ENCODE measurements around the gene PERM1. TPM values are rescaled to one million over a fixed set of nuclear protein-coding genes. Genes with fewer than 3 reads are reported as not detected.

PERM1 gene
- total RNA-seq, 1 experiment from 2014 or later: 0.47 TPM

- Histone ChIP-seq H3K9me2 (replicated peaks; ENCODE audit: low read length) (no peaks in the 10 kb centered on the region), H3K9me3 (ENCODE audit: low read length) (no peaks in the 10 kb centered on the region), H3K4me2 (ENCODE audit: low read length) (no peak overlapping the region), H3K4me1 (ENCODE audit: insufficient read depth, low read length) (peaks cover 9% of the 10 kb centered on the region), H3K36me3 (ENCODE audit: low read depth, low read length) (no peaks in the 10 kb centered on the region), H3K4me3 (ENCODE audit: low read length) (no peak overlapping the region), H3K79me2 (ENCODE audit: low read length) (no peaks in the 10 kb centered on the region), H3F3A (ENCODE audit: low read length, unreplicated experiment) (no peaks in the 10 kb centered on the region), H2AFZ (ENCODE audit: low read length) (no peak overlapping the region), H4K20me1 (ENCODE audit: low read length) (no peaks in the 10 kb centered on the region), H3K9ac (ENCODE audit: low read length) (no peak overlapping the region), H3K27ac (ENCODE audit: low read length) (no peak overlapping the region), H3K27me3 (ENCODE audit: low read length) (peaks cover 31% of the 10 kb centered on the region)
- ATAC-seq (no peak), DNase-seq (no peak)
- BruUV-seq (replicated peaks): no TSS peak
- ChIA-PET CTCF (no interaction called here), POLR2A (ENCODE audit: unreplicated experiment) (no interaction called here)
- TF ChIP-seq EZH2phosphoT487 (IDR thresholded peaks at IDR 0.05; ENCODE audit: borderline replicate concordance, low read length): no peak
- no peak for TF ChIP-seq EZH2 (IDR thresholded peaks at IDR 0.05; ENCODE audit: low read length, unreplicated experiment)
- no peak for TF ChIP-seq CTCF (conservative IDR thresholded peaks at IDR 0.05; ENCODE audit: low read depth, low read length)
- intact Hi-C loops (cut with micrococcal nuclease): no loop called here
Measured at GRCh38 chr1:929712-930632, 51.9 kb downstream of the PERM1 start.

- Histone ChIP-seq H3K9ac (ENCODE audit: low read length) (no peak overlapping the region), H3K9me2 (replicated peaks; ENCODE audit: low read length) (no peaks in the 10 kb centered on the region), H3K4me3 (ENCODE audit: low read length) (no peak overlapping the region), H3K36me3 (ENCODE audit: low read depth, low read length) (no peaks in the 10 kb centered on the region), H3F3A (ENCODE audit: low read length, unreplicated experiment) (no peaks in the 10 kb centered on the region), H3K27me3 (ENCODE audit: low read length) (peaks cover 34% of the 10 kb centered on the region), H3K4me1 (ENCODE audit: insufficient read depth, low read length) (peaks cover 14% of the 10 kb centered on the region), H2AFZ (ENCODE audit: low read length) (no peak overlapping the region), H3K27ac (ENCODE audit: low read length) (no peak overlapping the region), H3K4me2 (ENCODE audit: low read length) (no peak overlapping the region), H3K9me3 (ENCODE audit: low read length) (no peaks in the 10 kb centered on the region), H3K79me2 (ENCODE audit: low read length) (no peaks in the 10 kb centered on the region), H4K20me1 (ENCODE audit: low read length) (no peaks in the 10 kb centered on the region)
- no peak for ATAC-seq
- no peak for DNase-seq
- no peak for TF ChIP-seq EZH2 (IDR thresholded peaks at IDR 0.05; ENCODE audit: low read length, unreplicated experiment)
- no peak for TF ChIP-seq CTCF (conservative IDR thresholded peaks at IDR 0.05; ENCODE audit: low read depth, low read length)
- TF ChIP-seq EZH2phosphoT487 (IDR thresholded peaks at IDR 0.05; ENCODE audit: borderline replicate concordance, low read length): no peak
- CTCF ChIA-PET: no interaction called here
- no TSS peak for BruUV-seq (replicated peaks)
- intact Hi-C loops (cut with micrococcal nuclease): no loop called here
- POLR2A ChIA-PET (ENCODE audit: unreplicated experiment): no interaction called here
Measured at GRCh38 chr1:928825-929661, 52.9 kb downstream of the PERM1 start.
